Cardiac fibroblast (primary cell): ENCODE measurements around the gene RPRD1B.

Experiments used
- DNase-seq, 2 donors: peaks; one replicate each; pipeline versions ENCODE4 v3.0.0 to v3.0.0-alpha.2; 2010; ENCODE audit warnings: low read depth in 2 of 2
- H3K4me3 ChIP-seq, 2 donors: replicated peaks in 1 of 2; 1 replicate in 1 of 2; 2 replicates in 1 of 2; pipeline ENCODE4 v1.5.1; 2011; ENCODE audit warnings: low read depth in 2 of 2, low read length in 2 of 2, mild to moderate bottlenecking in 2 of 2, moderate library complexity in 1 of 2
- CTCF ChIP-seq: IDR thresholded peaks from one replicate; pipeline ENCODE4 v1.5.1; 2011; ENCODE audit warnings: low read depth, mild to moderate bottlenecking, low read length, inconsistent platforms

The RPRD1B gene

GRCh38 chr20:38129248-38129865 lies 95.8 kb downstream of the RPRD1B start:
- no peak for DNase-seq
- no peak for TF ChIP-seq CTCF
- H3K4me3 ChIP-seq: no peak overlapping the region

- no peak for DNase-seq
- H3K4me3 ChIP-seq: no peak overlapping the region
- TF ChIP-seq CTCF: no peak
Measured at GRCh38 chr20:38129893-38130609, 96.5 kb downstream of the RPRD1B start.

GRCh38 chr20:38130687-38131587 lies 97.4 kb downstream of the RPRD1B start:
- TF ChIP-seq CTCF: no peak
- DNase-seq: no peak
- H3K4me3 ChIP-seq: no peak overlapping the region

DNA sequence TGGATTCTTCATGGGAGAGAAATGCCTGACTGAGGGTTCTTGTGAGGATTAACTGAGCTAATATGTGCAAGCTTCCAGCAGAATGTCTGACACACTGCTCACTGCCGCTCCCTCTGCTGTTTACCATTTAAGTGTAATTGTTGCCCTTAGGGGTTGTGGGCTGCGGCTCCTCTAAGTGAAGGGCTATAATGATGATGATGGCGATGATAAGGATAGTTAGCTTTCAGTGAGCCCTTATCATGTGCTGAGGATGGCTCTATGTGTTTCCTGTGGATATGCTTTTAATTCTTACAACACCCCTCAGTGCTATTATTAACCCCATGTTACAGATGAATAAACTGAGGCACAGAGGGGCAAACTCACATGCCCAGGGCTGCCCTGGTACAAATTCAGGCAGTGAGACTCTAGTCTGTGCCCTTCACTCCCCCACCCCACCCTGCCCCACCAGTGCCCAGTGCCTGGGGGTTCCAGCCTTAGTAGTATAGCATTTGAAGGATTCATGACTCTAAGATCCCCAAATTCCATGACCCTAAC lies 98.1 kb downstream of the RPRD1B start:
- H3K4me3 ChIP-seq: no peak overlapping the region
- no peak for TF ChIP-seq CTCF
- no peak for DNase-seq

- no peak for TF ChIP-seq CTCF
- no peak for DNase-seq
Measured at GRCh38 chr20:38132156-38132909, 98.8 kb downstream of the RPRD1B start.

GRCh38 chr20:38132910-38133501 lies 99.5 kb downstream of the RPRD1B start:
- H3K4me3 ChIP-seq: no peak overlapping the region

More at GRCh38 chr20:38132156-38132909, 98.8 kb downstream of the RPRD1B start:
- no peak overlapping the region for H3K4me3 ChIP-seq

More at GRCh38 chr20:38132910-38133501, 99.5 kb downstream of the RPRD1B start:
- no peak for DNase-seq
- no peak for TF ChIP-seq CTCF
